GM12874 (cell line): ENCODE data around the gene SRC.

ENCODE experiments used
- TF ChIP-seq, protein P1 (sequence below): IDR thresholded peaks from 2 replicates; pipeline ENCODE4 v1.5.1; 2011; ENCODE audit warnings: low read depth, mild to moderate bottlenecking, control low read depth, low read length, moderate library complexity; ENCODE audit not compliant: insufficient read depth

SRC gene

GRCh38 chr20:37365760-37366638 lies 20.1 kb downstream of the SRC start:
- TF ChIP-seq, protein P1, sequence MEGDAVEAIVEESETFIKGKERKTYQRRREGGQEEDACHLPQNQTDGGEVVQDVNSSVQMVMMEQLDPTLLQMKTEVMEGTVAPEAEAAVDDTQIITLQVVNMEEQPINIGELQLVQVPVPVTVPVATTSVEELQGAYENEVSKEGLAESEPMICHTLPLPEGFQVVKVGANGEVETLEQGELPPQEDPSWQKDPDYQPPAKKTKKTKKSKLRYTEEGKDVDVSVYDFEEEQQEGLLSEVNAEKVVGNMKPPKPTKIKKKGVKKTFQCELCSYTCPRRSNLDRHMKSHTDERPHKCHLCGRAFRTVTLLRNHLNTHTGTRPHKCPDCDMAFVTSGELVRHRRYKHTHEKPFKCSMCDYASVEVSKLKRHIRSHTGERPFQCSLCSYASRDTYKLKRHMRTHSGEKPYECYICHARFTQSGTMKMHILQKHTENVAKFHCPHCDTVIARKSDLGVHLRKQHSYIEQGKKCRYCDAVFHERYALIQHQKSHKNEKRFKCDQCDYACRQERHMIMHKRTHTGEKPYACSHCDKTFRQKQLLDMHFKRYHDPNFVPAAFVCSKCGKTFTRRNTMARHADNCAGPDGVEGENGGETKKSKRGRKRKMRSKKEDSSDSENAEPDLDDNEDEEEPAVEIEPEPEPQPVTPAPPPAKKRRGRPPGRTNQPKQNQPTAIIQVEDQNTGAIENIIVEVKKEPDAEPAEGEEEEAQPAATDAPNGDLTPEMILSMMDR, result no peak

DNA sequence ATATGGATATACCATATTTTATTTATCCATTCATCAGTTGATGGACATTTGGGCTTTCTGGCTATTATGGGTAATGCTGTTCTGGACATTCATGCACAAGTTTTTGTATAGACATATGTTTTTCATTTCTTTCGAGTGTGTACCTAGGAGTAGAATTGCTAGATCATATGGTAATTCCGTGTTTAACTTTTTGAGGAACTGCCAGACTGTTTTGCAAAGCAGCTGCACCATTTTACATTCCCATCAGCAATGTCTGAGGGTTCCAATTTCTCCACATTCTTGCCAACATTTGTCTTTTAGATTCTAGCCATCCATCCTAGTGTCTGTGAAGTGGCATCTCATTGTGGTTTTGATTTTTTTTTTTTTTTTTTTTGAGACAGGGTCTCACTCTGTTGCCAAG lies 20.8 kb downstream of the SRC start:
- TF ChIP-seq, protein P1, result no peak

DNA sequence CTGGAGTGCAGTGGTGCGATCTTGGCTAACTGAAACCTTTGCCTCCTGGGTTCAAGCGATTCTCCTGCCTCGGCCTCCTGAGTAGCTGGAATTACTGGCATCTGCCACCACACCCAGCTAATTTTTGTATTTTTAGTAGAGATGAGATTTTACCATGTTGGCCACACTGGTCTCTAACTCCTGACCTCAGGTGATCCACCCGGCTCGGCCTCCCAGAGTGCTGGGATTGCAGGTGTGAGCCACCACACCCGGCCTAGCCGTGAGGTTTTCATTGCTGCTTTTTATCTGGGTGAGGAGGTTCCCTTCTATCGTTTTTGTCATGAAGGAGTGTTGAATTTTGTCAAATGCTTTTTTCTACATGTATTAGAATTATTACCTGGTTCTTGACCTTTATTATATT lies 23.9 kb downstream of the SRC start:
- TF ChIP-seq, protein P1, result no peak

GRCh38 chr20:37372441-37372840 lies 26.5 kb downstream of the SRC start:
- TF ChIP-seq, protein P1, result no peak

DNA sequence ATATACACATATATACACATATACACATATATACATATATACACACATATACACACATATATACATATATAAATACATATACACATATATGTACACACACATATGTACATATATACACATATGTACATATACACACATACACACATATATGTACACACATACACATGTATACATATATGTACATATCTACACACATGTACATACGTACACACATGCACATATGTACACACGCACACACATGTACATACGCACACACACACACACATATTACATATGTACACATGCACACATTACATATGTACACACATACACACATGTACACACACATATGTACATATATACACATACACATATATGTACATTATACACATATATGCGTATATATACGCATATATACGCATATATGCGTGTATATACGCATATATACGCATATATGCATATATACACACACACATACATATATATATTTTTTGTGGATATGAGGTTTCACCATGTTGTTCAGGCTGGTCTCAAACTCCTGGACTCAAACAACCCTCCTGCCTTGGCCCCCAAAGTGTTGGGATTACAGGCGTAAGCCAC lies 27.2 kb downstream of the SRC start:
- TF ChIP-seq, protein P1, result no peak

DNA sequence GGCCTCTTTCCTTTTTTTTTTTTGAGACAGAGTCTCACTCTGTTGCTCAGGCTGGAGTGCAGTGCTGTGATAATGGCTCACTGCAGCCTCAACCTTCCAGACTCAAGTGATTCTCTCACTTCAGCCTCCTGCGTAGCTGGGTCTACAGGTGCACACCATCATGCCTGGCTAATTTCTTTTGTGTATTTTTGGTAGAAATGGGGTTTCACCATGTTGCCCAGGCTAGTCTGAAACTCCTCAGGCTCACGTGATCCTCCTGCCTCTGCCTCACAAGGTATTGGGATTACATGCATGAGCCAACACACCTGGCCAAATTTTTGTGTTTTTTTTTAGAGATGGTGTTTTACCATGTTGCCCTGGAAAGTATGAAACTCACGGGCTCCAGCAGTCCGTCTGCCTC lies 29.3 kb downstream of the SRC start:
- TF ChIP-seq, protein P1, result no peak

DNA sequence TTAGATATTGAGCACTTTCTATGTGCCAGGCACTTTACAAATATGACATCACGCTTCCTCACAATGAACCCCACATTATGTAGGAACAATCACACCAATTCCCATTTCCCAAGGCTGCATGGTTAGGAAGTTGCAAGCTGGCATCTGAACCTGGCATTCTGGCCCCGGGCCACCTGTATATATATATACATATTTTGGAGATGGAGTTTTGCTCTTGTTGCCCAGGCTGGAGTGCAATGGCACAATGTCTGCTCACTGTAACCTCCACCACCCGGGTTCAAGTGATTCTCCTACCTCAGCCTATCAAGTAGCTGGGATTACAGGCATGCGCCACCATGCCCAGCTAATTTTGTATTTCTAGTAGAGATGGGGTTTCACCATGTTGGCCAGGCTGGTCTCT lies 30.4 kb downstream of the SRC start:
- TF ChIP-seq, protein P1, result no peak
